Measurements from ENCODE around the gene CHKA. TPM values are rescaled to one million over a fixed set of nuclear protein-coding genes. Genes with fewer than 3 reads are reported as not detected.

Gene CHKA
- total RNA-seq, 1 experiment from 2014 or later = 63.0 TPM

DNA sequence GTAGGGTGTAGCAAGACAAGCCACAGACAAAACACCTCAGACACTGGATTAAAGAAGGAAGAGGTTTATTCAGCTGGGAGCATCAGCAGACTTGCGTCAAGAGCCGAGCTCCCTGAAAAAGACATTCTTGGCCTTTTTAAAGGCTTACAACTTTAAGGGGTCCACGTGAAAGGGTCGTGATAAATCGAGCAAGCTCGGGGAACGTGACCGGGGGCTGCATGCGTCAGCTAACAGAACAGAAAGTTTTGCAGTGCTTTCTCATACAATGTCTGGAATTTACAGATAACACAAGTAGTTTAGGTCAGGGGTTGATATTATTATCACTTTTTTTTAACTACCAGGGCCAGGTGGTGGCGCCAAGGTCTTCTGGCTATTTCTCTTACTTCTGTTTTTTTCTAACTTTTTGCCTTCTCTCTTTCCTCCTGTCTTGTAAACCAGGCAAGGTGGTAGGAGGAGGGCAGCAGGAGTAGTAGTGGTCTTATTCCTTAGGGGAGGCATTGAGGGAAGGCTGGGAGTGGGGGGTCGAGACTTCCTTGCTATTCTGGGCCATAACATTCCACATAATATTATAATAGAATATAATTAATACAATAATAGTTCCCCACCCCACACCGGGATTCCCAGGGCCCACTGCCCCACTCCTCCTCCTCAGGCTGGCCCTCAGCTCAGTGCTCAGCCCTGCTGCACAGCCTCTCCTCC is 111.6 kb downstream of the CHKA start:
- Mint-ChIP-seq H3K36me3 (ENCODE audit: insufficient read depth in 1 of 3, low read depth in 3 of 3) (no peaks in the 10 kb centered on the region), H3K9me3 (peaks cover 0 to 5% of the 10 kb centered on the region in 2 experiments; a peak in 1 of 5 replicates), H3K4me1 (peaks cover 18 to 37% of the 10 kb centered on the region in 2 experiments), H3K4me3 (no peak overlapping the region), H3K27ac (peak overlapping the region in 1 of 3 experiments; percentile 28; a peak in 1 of 7 replicates), H3K27me3 (ENCODE audit: low read depth) (peaks cover 2% of the 10 kb centered on the region)
- Histone ChIP-seq H3K56ac (ENCODE audit: insufficient read length, low read depth, low read length) (no peak overlapping the region), H3K18ac (ENCODE audit: insufficient read length, low read depth, low read length) (no peak overlapping the region), H3K14ac (ENCODE audit: insufficient read depth, low read length) (no peak overlapping the region; the same call in 1 of the 2 replicates), H4K8ac (replicated peaks; ENCODE audit: insufficient read length, low read depth, low read length) (no peak overlapping the region), H3K9me3 (ENCODE audit: control insufficient read depth, low read depth, low read length) (no peaks in the 10 kb centered on the region), H3K79me1 (ENCODE audit: insufficient read depth, low read depth, low read length, poor library complexity, severe bottlenecking) (no peaks in the 10 kb centered on the region), H3T11ph (ENCODE audit: low read length) (no peak overlapping the region), H3K4me1 (ENCODE audit: insufficient read depth, low read length) (no peaks in the 10 kb centered on the region; the same call in 1 of the 2 replicates), H2AFZ (ENCODE audit: low read length) (no peak overlapping the region), H2BK15ac (ENCODE audit: low read depth, low read length) (no peak overlapping the region), H3K9ac (ENCODE audit: extremely low read depth, insufficient read length, low read length) (no peak overlapping the region), H2BK120ac (ENCODE audit: low read depth, low read length, poor library complexity, severe bottlenecking) (no peak overlapping the region), H3K4me2 (ENCODE audit: insufficient read depth, insufficient read length, low read length) (no peak overlapping the region), H2AK5ac (ENCODE audit: insufficient read length, low read length) (no peak overlapping the region), H3K23ac (ENCODE audit: insufficient read length, low read depth, low read length) (no peak overlapping the region), H3K4ac (ENCODE audit: low read depth, low read length) (no peak overlapping the region), H3K27ac (ENCODE audit: insufficient read length, low read depth, low read length) (no peak overlapping the region), H4K20me1 (ENCODE audit: control insufficient read depth, insufficient read depth, insufficient read length) (no peaks in the 10 kb centered on the region), H2BK20ac (ENCODE audit: low read depth, low read length, poor library complexity, severe bottlenecking) (no peak overlapping the region), H4K91ac (ENCODE audit: insufficient read length, low read depth, low read length) (no peak overlapping the region), H2BK12ac (ENCODE audit: insufficient read length, low read depth, low read length) (no peak overlapping the region), H3K27me3 (ENCODE audit: insufficient read depth, low read length) (no peaks in the 10 kb centered on the region), H2BK5ac (ENCODE audit: insufficient read length, low read length) (no peak overlapping the region), H4K5ac (ENCODE audit: insufficient read length, low read depth, low read length) (no peak overlapping the region), H3K23me2 (ENCODE audit: insufficient read length, low read depth, low read length, poor library complexity, severe bottlenecking) (no peaks in the 10 kb centered on the region), H3K79me2 (ENCODE audit: insufficient read depth, low read length) (no peaks in the 10 kb centered on the region)
- TF ChIP-seq, protein P1, sequence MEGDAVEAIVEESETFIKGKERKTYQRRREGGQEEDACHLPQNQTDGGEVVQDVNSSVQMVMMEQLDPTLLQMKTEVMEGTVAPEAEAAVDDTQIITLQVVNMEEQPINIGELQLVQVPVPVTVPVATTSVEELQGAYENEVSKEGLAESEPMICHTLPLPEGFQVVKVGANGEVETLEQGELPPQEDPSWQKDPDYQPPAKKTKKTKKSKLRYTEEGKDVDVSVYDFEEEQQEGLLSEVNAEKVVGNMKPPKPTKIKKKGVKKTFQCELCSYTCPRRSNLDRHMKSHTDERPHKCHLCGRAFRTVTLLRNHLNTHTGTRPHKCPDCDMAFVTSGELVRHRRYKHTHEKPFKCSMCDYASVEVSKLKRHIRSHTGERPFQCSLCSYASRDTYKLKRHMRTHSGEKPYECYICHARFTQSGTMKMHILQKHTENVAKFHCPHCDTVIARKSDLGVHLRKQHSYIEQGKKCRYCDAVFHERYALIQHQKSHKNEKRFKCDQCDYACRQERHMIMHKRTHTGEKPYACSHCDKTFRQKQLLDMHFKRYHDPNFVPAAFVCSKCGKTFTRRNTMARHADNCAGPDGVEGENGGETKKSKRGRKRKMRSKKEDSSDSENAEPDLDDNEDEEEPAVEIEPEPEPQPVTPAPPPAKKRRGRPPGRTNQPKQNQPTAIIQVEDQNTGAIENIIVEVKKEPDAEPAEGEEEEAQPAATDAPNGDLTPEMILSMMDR (conservative IDR thresholded peaks at IDR 0.05) = peak; percentile 27; the same call in 1 of the 3 replicates
- WGBS (ENCODE audit: extremely low coverage, insufficient read length, low lambda C conversion rate) = no CpG with 5 or more reads among the region's 12 CpGs
- no peak for DNase-seq

Data from H9 (cell line).